ENCODE measurements around the gene NAXD.

GRCh38 chr13:110618167-110618566, 2.8 kb downstream of the NAXD start:
- TF ChIP-seq CTCF (IDR thresholded peaks at IDR 0.05) (no peak), POLR2AphosphoS5 (IDR thresholded peaks at IDR 0.05; ENCODE audit: insufficient read depth in 1 of 2, low read depth in 1 of 2) (no peak)

All from vagina (tissue), 2 donors.